ENCODE measurements around the gene MAML2.

Gene MAML2

DNA sequence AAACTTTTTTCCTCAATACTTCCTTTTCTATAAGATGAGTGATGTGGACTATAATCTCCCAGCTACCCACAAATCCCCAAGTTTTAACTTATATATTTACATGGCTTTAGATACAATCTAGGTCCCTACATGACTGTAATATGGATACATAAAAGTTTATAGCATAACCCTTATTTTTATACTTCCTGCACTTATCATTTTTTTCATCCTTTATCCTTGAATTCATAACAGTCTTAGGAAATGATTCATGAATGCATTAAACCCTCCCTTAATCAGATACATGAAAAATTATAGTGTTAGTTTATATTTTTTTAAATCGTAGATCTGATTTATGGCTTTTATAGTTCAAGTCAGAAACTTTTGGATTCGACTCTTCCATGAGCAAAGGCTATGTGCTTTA is 195.8 kb downstream of the MAML2 start:
- no peak for DNase-seq

DNA sequence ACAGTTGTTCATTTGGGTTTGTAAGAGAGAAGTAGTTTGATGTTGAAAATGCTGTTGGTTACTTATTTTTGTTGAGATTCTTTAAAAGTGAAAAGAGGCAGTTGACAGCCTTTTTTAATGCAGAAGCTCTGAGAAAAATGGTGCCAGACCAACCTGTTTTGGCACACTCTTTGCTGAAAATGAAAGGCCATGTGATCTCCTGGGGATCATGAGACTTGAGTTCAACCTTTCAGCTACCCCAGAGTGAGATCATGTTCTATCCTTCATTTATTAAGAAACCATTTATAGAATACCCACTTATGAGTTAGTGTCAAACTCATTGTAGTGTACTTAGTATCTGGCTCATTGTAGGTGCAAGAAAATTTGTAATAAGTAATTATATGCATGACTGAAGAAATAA is 196.2 kb downstream of the MAML2 start:
- DNase-seq = no peak

DNA sequence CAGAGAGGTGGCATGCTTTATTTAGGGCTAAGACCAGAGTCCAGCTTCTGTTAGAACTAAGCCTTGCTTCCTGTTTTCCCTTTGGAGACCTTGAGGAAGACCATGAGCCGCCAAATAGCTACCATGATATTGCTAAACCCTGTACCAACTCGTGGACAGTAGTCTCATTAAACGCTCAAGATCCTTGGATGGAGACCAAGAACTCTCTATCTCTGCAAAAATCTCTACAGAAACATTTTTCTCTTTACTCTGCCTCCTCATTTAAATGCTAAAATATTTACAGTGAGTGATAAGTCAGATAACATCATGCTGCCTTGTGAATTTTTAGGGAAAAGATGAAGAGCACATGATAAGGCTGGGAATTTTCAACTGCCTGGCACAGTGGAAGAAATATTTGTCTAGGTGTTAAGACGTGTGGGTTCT is 197.8 kb downstream of the MAML2 start:
- DNase-seq = no peak

DNA sequence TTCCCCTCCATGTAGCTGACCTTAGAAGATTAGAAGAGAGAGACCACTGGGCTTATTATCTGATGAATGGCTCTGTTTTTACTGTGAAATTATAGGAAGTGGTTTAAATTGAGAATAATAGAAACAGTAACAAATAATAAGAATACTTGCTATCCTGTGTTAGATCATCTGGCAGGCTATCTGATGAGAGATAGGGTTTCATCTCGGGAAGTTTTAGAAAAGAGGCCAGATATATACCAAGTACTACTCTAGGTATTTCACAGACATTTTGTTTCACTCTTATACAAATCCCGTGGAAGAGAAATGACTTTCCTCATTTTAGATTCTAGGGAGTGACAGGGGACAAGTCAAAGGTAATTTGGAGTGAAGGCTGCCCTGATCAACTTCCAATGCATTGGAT is 198.4 kb downstream of the MAML2 start:
- DNase-seq = no peak

DNA sequence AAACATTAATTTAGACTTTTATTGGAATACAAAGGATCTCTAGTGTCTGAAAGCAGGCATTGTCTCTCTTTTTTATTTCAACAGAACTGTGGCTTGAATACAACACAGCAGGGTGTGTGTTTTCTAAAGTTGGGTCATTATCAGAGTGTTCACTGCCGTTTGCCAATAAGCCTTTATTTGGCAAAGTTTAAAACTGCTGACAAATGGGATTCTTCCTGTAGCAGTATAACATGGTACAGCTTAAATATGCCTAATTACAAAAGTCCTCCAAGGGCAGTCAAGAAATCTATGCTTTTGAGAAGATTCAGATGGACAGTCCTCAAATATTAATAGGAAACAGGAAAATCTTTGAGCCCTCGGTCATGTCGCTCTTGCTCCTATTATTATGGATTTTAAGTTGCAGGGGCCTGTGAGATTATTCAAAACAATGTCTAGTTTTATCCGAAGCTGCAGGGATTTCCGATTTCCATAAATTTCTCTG is 199.9 kb downstream of the MAML2 start:
- no peak for DNase-seq

DNA sequence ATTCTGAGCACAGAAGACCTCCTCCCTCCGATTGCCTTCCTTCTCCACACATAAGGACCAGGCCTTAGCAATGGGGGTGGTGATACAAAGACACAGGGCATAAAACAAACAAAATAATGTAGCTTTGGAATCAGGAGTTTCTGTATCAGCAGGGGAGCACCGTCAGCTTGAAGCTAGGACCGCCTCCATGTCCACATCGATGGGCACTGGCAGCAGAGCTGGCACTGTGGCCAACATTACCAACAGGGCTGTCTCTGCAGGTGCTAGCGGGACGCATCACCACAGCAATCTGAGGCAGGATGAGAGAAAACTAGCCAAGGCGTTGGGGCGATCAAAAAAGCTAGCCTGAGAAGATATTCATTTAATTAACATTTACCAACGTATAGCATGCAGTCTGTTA is 201.4 kb downstream of the MAML2 start:
- DNase-seq = no peak

DNA sequence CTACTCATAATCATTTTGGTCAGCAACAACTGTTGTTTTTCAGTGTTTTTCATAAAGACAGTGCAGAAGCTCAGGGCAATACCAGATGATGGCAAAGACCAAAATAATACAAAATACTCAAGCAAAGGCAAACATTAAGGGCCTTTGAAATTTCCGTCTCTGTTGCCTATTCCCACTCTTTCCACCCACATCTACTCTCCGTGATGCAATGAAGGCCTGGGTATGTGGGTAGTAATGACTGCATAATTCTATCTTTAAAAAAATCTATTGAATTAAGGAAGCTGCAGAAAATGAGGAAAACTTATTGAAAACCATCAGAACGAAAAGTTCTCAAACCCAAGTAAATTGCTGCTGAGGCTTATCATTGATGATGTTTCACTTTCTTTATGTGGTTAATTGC is 203.3 kb downstream of the MAML2 start:
- DNase-seq = no peak

DNA sequence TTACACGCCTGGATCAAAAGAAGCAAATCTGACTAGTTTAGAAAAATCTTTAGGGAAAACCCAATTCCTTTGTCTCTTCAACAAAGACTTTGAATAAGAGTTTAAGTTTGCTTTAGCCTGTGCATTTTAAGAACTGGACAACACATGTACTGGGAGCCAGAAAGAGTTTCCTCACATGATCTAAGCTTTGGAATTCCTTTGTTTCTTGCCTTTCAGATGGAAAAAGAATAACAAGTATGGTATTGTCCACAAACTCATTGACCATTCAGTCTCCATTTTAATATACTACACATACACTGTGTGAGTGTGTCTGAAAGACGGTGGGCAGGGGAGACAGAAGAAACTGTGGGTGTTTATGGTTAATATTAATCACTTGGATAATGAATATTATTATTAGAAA is 205.6 kb downstream of the MAML2 start:
- no peak for DNase-seq

DNA sequence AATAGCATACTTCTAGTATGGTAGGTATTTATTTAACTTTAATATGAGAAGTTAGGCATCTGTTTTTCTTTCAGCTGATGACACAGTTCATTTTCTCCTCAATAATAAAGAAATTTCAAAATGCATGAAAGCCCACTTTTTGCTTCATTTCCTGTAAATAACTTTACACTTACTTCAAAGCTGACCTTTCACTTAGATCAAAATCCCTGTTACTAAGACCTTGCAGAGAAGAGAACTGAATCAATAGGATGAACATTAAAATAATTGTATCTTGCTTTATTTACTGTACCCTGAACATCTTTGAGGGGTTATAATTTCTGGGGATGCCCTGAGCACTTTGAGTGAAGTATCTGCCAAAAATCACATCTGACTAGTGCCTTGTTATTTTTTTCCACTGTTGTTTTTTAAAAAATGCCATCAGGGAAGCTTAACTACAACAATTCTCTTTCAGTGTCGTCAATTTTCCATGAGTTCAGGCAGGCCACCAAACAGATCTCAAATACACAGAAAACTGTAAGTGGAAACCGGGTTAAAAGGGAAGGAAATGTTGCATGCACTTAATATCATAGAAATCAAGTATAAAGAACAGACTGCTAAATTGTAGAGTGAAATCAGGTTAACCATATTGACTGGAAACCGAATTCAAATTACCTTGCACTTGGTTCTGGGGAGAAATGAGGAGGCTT is 206.2 kb downstream of the MAML2 start:
- DNase-seq = no peak

DNA sequence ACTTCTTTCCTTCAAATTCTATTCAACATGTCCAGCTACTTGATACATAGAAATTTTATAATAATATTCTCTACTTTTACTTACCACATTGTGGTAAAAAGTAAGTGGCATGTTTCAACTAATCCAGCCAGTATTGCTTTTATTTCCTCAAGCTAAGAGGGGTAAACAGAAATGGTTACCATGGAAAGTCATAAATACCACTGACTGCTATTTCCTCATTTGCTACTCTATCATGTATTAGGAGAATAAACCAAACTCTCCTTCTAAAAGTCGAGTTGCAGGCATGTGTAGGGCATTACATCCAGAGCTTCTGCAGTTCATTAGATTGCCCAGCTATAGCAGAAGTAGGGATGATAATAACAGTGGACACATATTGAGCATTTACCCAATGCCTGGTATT is 208.4 kb downstream of the MAML2 start:
- no peak for DNase-seq

DNA sequence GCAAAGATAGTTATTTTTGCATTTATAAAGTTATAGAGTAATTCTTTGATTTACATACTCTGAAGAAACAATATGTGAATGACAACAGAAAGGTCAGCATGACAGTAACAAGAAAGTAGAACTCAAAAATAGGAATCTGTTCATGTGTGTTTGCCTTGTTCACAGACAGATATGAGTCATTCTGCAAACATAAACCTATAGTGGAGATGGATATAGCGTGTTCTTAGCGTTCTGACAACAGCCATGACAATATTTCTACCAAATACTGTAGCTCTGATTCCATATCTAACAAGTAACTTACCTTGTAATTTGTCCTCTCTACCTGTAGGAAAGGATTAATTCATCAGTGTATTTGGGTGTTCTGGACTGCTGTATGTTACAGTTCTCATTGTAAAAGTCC is 210.6 kb downstream of the MAML2 start:
- no peak for DNase-seq

DNA sequence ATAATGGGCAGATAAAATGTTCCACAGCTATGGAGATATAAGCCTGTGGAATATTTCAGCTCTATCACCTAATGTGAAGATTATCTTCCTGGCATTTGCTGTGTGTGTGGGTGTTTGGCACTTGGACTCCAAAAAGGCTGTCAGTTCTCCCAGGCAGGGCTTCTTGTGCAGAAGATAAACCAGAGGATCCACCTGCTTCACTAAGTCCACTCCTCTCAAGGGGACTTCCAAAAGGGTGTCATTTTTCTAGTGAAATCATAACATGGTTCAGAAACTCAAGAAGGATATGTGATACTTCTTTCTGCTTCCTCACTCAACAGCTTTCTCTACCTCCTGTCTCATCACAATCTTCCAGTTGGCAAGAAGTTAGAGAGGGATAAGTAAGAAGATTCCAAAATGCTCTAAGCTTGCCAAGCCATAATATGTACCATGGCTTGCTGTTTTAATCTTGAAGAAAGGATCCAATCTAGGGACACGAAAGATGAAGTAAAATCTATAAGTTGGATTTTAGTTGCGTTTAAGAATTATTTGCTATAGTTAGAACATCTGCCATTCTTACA is 212.9 kb downstream of the MAML2 start:
- no peak for DNase-seq

DNA sequence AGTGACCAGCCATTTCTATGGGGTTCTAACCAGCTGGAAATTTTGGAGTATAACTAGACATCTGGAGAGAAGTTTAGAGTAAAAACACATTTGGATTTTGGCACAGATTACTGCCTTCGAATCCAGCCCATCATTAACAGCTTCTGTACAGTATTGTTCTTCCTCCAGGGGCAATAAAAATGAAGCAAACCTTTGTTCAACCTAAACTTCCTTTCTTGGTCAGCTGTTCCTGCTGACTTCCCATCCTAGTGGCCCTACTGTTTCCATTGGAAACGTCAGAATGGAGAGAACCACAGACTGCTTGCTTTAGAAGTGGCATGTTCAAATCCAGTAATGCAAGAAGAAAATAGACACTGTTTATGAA is 215.4 kb downstream of the MAML2 start:
- no peak for DNase-seq

DNA sequence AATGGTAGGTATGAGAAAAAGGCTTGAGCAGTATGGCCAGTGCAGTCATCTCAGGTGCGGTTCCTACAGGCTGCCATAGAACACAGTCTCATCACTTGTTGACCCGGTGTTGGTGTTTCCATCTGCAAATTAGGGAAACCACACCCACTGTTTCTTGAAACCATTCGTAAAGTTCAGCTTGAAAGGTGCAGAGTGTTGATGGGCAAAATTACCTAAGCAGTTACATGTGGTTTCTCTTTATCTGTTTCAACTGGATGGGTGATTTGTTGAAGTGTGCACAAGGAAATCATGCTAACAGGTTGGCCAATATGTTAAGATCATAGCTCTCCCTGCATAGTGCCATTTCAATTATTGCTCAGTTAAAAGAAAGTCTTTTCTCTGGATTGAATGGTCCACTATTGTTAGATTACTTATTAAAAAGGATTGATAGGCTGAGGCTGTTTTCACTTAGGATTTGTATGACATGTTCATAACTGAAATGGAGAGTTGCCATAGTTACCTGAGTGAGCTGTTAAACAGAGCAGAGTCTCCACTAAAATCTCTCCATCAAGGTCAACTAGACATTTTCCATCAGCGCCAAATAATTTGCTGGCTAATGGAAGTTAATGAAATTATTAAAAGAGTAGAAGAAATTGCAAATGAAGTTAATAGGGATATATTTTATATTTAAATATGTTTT is 215.9 kb downstream of the MAML2 start:
- no peak for DNase-seq

DNA sequence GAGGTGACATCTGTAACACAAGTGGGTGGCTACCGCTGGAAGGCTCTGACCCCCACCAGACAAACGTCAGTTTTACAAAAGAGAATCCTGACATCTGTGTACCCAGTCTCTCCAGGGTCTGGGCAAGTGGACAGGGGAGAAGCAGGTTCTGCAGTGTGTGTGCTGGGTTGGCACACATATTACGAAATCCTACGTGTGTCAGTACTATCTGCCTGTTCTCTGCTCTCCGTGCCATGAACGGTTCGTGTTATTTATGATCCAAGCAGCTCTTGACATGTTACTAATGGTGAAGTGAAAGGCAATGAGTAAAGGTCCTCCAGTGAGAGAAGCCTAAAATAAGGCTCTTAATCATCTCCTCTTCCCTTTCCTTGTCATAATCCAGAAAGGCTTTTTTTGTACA is 217.6 kb downstream of the MAML2 start:
- DNase-seq = no peak

DNA sequence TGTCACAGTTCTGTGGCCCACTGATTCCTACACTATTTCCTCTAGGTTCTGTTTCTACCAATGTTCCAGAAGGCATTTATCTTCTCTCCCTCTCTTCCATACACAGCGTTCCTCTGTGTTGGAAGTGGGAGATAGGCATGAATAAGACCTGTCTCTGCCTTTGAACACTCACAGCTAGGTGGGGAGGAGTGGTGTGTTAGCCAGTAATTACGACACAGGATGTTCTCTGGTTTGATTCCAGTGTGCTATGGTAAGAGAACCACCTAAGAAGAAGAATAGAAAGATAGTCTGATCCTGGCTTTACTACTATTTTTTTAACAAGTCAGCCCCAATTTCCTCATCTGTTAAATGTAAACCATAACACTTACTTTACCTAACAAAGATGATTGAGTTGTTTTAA is 218.8 kb downstream of the MAML2 start:
- DNase-seq = no peak

DNA sequence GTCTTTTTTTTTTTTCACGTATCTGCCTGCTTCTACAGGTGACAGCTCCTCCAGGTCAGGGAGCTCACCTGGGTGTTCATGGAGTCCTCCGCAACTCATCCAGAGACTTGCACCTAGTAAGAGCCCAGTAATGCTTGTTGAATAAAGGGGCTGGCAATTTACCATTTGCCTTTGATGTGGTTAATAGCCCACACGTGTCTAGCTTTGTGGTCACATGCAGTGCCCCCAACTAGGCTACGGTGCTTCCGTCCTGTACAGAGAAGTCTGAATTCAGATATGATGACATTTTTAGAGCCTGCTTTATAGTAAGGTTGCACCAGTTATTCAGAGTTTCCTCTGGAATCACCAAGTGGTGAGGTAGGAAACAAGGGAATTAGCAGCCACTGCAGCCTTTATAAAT is 219.7 kb downstream of the MAML2 start:
- no peak for DNase-seq

DNA sequence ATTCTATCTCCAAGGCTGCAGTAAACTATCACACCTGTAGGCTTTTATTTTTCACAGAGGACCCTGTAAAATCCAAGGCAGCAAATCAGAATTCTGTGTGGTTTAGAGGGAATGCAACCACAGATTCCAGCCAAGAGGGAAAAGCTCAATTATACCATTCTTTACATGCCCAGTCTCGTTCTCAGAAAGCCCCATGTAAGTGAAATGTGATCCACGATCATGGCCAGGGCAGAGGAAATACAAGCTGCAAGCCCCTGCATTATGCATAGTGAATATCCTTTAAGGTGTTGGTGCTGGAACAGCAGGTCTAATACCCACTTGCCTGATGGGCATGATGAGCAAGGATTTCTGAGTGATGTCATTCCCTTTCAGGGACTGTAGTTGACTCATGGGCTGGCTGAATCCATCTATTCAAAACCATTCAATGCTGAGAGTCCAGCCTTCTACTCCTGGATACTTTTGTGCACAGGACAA is 220.4 kb downstream of the MAML2 start:
- DNase-seq = no peak

DNA sequence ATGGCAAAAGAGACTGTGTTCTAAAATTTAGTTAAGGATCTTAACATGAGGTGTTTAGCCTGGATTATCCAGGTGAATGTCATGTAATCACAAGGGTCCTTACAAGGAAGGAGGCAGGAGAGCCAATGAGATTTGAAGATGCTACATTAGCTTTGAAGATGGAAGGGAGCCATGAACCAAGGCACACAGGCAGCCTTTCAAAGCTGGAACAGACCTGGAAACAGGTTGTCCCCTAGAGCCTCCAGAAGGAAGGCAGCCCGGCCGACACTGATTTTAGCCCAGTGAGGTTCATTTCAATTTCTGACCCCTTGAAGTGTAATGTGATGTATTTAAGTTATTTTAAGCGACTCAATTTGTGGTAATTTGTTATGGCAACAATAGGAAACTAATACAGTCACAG is 223.8 kb downstream of the MAML2 start:
- DNase-seq = no peak

DNA sequence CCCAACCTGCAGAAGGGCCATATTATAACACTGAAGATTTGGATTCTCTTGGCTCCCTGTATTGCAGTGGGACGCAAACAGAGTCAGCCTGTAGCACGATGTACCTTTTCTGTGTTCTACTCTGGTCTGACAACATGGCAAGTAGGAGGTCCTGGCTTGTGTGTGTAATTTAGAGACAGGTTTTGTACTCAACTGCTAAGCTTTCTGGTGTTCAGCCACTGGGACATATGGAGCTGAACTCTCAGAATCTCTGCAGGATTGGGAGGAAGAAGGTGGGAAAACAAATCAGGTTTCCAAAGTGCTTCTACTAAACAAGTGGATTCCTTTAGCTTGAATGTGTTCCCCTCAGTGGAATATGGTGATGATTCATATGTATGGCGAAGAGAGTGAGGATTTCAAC is 226.6 kb downstream of the MAML2 start:
- no peak for DNase-seq

DNA sequence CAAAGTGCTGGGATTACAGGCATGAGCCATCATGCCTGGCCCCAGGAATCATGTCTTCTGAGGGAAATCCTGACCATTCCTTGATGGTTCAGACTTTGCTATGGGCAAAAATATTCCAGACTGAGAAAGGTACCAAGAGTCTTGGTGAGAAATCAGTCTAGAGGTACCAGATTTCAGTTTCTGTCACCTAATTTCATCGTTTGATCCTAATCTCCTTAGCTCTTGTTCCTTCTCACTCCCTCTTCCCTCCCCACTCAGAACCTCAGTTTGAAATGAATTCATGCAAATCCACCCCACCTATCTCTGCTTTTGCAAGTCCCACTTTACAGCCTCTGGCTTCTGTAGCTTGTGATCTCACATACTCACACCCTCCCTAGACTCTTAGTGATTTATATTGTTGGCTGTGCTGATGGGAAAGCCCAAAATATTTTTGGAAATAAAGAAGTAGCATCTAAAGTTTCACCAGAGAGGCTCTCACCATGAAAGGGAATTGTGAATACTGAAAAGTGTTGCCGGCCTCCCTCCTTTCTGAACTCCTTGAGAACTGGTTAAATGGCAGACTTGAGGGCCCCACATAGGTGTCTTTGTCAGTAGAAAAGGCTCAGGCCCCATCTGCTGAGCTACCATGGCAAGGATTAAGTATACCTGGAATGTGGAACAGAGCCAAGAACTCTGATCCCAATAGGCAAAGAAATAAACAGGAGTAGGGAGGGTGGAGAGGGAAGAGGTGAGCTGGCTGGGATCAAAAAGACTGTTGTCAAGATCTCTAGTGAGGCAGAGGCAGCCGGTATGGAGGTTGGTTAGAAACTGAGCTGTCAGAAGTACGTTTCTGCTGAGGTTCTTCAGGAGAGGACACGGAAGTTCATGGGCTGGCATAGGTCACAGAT is 228.6 kb downstream of the MAML2 start:
- no peak for DNase-seq

DNA sequence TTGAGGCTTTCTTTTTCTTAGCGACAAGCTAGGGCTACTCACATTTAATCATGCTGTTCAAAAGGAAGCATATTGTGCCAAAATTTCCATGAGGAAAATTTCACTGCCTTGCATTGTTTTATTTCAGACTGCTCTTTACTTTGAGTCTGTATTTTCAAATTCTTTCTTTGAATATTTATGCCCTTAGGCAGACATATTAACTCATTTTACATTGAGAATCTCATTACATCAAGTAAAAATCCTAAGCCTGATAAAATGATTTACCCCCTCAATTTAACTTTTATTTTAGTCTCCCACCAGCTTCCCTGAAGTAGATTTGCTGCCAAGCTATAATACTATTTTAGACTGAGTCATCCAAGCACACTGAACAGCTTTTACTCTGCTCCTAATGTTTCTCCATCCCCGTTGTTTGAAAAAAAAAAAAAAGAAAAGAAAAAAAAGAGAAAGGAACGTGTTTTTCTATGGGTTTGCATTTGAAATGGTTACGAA is 229.8 kb downstream of the MAML2 start:
- no peak for DNase-seq
